Upper lobe of right lung (tissue), 1 donor: ENCODE measurements around the gene MRGPRD. TPM values are rescaled to one million over a fixed set of nuclear protein-coding genes. Genes with fewer than 3 reads are reported as not detected.
A peak's percentile ranks its signal among the peaks of the same experiment; 100 is the strongest.
"Not testable (repeated sequence)": the region's sequence is repeated elsewhere in the genome, so short reads cannot be mapped to it uniquely, and the experiment has no call there.

Experiments used
- ATAC-seq: fragments of 200-7000 bp; cut with Tn5 transposase; one replicate; pipeline ENCODE4 v1.9.1; 2020; ENCODE audit warnings: mild to moderate bottlenecking, moderate library complexity
- DNase-seq: peaks from one replicate; pipeline ENCODE4 v3.0.0-alpha.2; 2020
- H3K27ac ChIP-seq: fragments of 200-600 bp; one replicate; pipeline ENCODE4 v1.8.0; 2022
- H3K27me3 ChIP-seq: fragments of 200-600 bp; one replicate; pipeline ENCODE4 v1.8.0; 2022; ENCODE audit warnings: mild to moderate bottlenecking
- H3K36me3 ChIP-seq: fragments of 200-600 bp; one replicate; pipeline ENCODE4 v1.8.0; 2022
- H3K4me1 ChIP-seq: fragments of 200-600 bp; one replicate; pipeline ENCODE4 v1.8.0; 2022
- H3K4me3 ChIP-seq: fragments of 200-600 bp; one replicate; pipeline ENCODE4 v1.8.0; 2022; ENCODE audit warnings: mild to moderate bottlenecking
- H3K9me3 ChIP-seq: fragments of 200-600 bp; one replicate; pipeline ENCODE4 v1.8.0; 2022
- CTCF ChIP-seq: fragments of 200-600 bp; IDR thresholded peaks from one replicate; pipeline ENCODE4 v1.8.0; 2022; ENCODE audit warnings: antibody characterized with exemption
- intact Hi-C: fragments of 100-400 bp; cut with DNase I; formaldehyde crosslinking; loops from one replicate; pipeline ENCODE4 v1.11.0; 2022
- total RNA-seq: library from RNA; stranded (reverse); fragmentation: NEBNext Ultra II Directional; extraction: Animal tissue kit (Norgen Biotek cat#: 25700); gene quantifications from one replicate; pipeline ENCODE4 v1.2.1, GENCODE V29; 2021
- donor health status: DM: no; HTN: yes; CAD: no; lungs with severe emphysema.

Gene MRGPRD
- total RNA-seq, 1 donor from 2014 or later, result not detected

DNA sequence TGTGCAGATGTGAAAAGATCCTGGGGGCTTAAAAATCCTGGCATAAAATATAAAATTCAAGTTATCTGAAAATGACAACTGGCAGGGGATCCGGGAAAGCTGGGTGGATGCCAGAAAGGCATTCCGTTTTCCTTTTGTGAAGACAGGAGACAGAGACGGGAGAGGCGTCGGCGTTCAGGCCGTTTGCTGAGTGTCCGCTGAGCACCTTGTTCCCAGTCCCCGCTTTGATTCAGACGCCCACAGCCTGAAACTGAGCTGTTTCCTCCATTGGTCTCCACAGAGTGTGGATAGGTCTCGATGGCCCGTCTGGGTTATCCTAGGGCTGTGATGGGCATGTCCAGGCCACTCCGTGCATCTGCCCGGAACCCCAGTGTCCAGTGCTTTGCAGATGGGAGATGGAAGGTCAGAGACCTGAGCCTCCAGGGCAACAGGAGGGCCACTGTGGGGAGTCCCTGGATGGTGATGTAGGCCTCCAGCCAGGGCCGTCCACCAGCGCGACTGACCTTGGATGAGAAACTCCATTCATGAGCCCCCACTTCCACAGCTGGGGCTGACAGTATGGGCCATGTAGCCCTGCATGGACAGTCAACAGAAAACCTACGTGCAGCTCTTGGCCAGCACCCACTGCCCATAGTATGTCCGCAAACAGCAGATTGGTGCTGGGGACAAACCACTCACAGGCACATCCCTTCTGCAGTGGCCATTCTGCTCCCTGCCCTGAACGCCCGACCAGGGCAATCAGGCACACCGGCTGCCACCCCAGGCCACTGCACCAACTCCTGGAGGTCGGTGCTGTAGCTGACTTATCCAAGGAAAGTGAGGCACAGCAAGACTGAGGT lies 20.7 kb upstream of the MRGPRD start:
- no peak for ATAC-seq
- Histone ChIP-seq H3K27me3 (no peaks in the 10 kb centered on the region), H3K27ac (peak overlapping the region; percentile 42)

GRCh38 chr11:69000831-69001242 lies 20.1 kb upstream of the MRGPRD start:
- H3K36me3 ChIP-seq, result peaks cover 4% of the 10 kb centered on the region
- ATAC-seq, result no peak
- H3K27me3 ChIP-seq, result no peaks in the 10 kb centered on the region
- H3K9me3 ChIP-seq, result no peaks in the 10 kb centered on the region
- peak overlapping the region; percentile 42 for H3K27ac ChIP-seq
- no peak for DNase-seq
- TF ChIP-seq CTCF, result peak; percentile 46
- no peak overlapping the region for H3K4me3 ChIP-seq
- intact Hi-C loops, result no loop called here
- H3K4me1 ChIP-seq, result peaks cover 9% of the 10 kb centered on the region

More for the DNA sequence above, 20.7 kb upstream of the MRGPRD start:
- Histone ChIP-seq H3K4me3 (no peak overlapping the region), H3K4me1 (peaks cover 9% of the 10 kb centered on the region), H3K36me3 (peaks cover 4% of the 10 kb centered on the region), H3K9me3 (no peaks in the 10 kb centered on the region)
- intact Hi-C loops, result no loop called here
- peak; percentile 43 for DNase-seq
- no peak for TF ChIP-seq CTCF

DNA sequence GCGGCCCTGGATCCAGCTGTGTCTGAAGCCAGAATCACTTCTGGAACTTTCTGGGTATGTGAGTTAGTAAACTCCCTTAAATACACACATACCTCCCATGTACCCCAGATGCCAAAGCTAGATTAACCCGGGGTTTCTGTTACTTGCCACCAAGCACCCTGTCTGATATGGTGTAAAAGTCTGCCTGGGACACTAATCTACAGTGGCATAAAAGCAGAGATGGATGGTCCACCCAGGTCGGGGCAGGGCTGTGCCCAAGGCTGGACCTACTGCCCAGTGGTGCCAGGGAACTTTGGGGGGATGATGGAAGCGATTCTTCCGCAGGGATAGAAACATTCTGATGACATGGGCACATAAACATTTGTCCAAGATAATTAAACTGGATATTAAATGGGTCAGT lies 19.6 kb upstream of the MRGPRD start:
- DNase-seq, result no peak
- TF ChIP-seq CTCF, result no peak
- no peak overlapping the region for H3K27ac ChIP-seq

DNA sequence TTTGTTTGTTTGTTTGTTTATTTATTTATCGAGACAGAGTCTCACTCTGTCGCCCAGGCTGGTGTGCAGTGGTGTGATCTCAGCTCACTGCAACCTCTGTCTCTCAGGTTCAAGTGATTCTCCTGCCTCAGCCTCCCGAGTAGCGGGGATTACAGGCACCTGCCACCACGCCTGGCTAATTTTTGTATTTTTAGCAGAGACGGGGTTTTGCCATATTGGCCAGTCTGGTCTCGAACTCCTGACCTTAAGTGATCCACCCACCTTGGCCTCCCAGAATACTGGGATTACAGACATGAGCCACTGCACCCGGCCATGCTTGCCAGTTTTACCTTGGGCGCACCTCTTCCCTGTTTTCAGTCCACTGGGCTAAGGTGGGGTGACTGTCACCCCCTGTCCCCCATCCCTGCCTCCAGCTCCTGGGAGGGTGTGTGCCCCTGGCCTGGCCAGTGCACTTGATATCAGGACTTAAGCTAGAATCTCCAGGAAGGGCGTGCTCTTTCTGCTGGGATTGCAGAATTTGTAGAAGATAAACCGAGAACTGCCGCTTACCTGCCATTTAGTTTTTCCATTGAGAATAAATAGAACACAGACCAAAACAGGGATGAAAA lies 19.1 kb upstream of the MRGPRD start:
- peak; percentile 31 for DNase-seq
- H3K36me3 ChIP-seq, intact Hi-C loops, H3K9me3 ChIP-seq, H3K27me3 ChIP-seq, H3K4me3 ChIP-seq, H3K27ac ChIP-seq, ATAC-seq, H3K4me1 ChIP-seq: not testable (repeated sequence)

More for the DNA sequence above, 19.6 kb upstream of the MRGPRD start:
- Histone ChIP-seq H3K4me1 (peaks cover 9% of the 10 kb centered on the region), H3K36me3 (peaks cover 4% of the 10 kb centered on the region), H3K4me3 (no peak overlapping the region), H3K27me3 (no peaks in the 10 kb centered on the region), H3K9me3 (no peaks in the 10 kb centered on the region)
- no peak for ATAC-seq
- intact Hi-C loops, result no loop called here

- Histone ChIP-seq H3K4me1 (peaks cover 9% of the 10 kb centered on the region), H3K27me3 (peaks cover 3% of the 10 kb centered on the region), H3K27ac (peak overlapping the region; percentile 42), H3K4me3 (no peak overlapping the region), H3K9me3 (no peaks in the 10 kb centered on the region), H3K36me3 (no peaks in the 10 kb centered on the region)
- intact Hi-C loops, result no loop called here
- no peak for DNase-seq
- TF ChIP-seq CTCF, result no peak
- ATAC-seq, result no peak
Measured at GRCh38 chr11:68999093-68999747, 18.4 kb upstream of the MRGPRD start.

GRCh38 chr11:68998390-68998911 lies 17.7 kb upstream of the MRGPRD start:
- H3K4me1 ChIP-seq, result peaks cover 9% of the 10 kb centered on the region
- H3K4me3 ChIP-seq, result no peak overlapping the region
- DNase-seq (peak; percentile 42), ATAC-seq (no peak)
- H3K27ac ChIP-seq, result no peak overlapping the region
- H3K27me3 ChIP-seq, result peaks cover 11% of the 10 kb centered on the region
- no peaks in the 10 kb centered on the region for H3K9me3 ChIP-seq
- intact Hi-C loops, result no loop called here
- no peaks in the 10 kb centered on the region for H3K36me3 ChIP-seq
- TF ChIP-seq CTCF, result no peak
